ENCODE measurements around the gene NIPAL1.

The NIPAL1 gene

GRCh38 chr4:48037117-48037462 lies 20.5 kb downstream of the NIPAL1 start (continued):
- TF ChIP-seq, protein P1, sequence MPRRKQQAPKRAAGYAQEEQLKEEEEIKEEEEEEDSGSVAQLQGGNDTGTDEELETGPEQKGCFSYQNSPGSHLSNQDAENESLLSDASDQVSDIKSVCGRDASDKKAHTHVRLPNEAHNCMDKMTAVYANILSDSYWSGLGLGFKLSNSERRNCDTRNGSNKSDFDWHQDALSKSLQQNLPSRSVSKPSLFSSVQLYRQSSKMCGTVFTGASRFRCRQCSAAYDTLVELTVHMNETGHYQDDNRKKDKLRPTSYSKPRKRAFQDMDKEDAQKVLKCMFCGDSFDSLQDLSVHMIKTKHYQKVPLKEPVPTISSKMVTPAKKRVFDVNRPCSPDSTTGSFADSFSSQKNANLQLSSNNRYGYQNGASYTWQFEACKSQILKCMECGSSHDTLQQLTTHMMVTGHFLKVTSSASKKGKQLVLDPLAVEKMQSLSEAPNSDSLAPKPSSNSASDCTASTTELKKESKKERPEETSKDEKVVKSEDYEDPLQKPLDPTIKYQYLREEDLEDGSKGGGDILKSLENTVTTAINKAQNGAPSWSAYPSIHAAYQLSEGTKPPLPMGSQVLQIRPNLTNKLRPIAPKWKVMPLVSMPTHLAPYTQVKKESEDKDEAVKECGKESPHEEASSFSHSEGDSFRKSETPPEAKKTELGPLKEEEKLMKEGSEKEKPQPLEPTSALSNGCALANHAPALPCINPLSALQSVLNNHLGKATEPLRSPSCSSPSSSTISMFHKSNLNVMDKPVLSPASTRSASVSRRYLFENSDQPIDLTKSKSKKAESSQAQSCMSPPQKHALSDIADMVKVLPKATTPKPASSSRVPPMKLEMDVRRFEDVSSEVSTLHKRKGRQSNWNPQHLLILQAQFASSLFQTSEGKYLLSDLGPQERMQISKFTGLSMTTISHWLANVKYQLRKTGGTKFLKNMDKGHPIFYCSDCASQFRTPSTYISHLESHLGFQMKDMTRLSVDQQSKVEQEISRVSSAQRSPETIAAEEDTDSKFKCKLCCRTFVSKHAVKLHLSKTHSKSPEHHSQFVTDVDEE (CRISPR knock-in tag; IDR thresholded peaks at IDR 0.05), result no peak
- TF ChIP-seq ZNF565 (CRISPR knock-in tag; conservative IDR thresholded peaks at IDR 0.05; ENCODE audit: low read depth) (no peak), PATZ1 (CRISPR knock-in tag; IDR thresholded peaks at IDR 0.05; ENCODE audit: borderline replicate concordance) (no peak), ESRRG (CRISPR knock-in tag; IDR thresholded peaks at IDR 0.05) (no peak)

DNA sequence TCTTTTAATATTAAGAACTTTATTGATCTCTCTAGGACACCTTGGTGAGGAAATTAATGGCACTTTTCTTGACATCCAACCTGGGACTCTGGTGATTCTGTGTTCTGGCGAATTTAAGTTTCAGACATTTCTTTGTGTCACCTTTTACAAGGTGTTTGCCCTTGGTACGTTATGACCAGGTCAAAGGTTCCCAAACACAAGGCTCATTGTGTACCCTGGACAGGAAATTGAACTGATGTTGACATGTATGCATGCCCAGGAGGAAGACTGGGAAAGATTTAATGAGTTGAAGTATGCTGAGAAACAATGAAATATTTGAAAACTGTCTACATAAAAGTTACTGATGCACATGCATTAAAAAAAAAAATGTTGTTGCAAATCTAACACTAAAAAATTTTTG lies 22.1 kb downstream of the NIPAL1 start:
- ATAC-seq, result no peak
- TF ChIP-seq ZNF565 (CRISPR knock-in tag; conservative IDR thresholded peaks at IDR 0.05; ENCODE audit: low read depth), result no peak
- TF ChIP-seq CSDC2 (CRISPR knock-in tag; IDR thresholded peaks at IDR 0.05), result no peak
- TF ChIP-seq ZFP3 (CRISPR knock-in tag; IDR thresholded peaks at IDR 0.05), result no peak
- TF ChIP-seq PATZ1 (CRISPR knock-in tag; IDR thresholded peaks at IDR 0.05; ENCODE audit: borderline replicate concordance), result no peak
- no peak for TF ChIP-seq ZNF70 (CRISPR knock-in tag; IDR thresholded peaks at IDR 0.05)
- no peak for TF ChIP-seq RARB (CRISPR knock-in tag; IDR thresholded peaks at IDR 0.05)
- TF ChIP-seq GLIS3 (CRISPR knock-in tag; IDR thresholded peaks at IDR 0.05), result no peak
- no peak for TF ChIP-seq ZC3H10 (CRISPR knock-in tag; IDR thresholded peaks at IDR 0.05)
- no peak for TF ChIP-seq ESRRG (CRISPR knock-in tag; IDR thresholded peaks at IDR 0.05)
- TF ChIP-seq BACH2 (CRISPR knock-in tag; IDR thresholded peaks at IDR 0.05; ENCODE audit: borderline replicate concordance), result no peak
- no peak for TF ChIP-seq CSRNP3 (CRISPR knock-in tag; IDR thresholded peaks at IDR 0.05)
- no peak for TF ChIP-seq CREB5 (CRISPR knock-in tag; IDR thresholded peaks at IDR 0.05; ENCODE audit: low read depth)
- TF ChIP-seq POU6F1 (CRISPR knock-in tag; IDR thresholded peaks at IDR 0.05; ENCODE audit: borderline replicate concordance, low read depth), result no peak
- TF ChIP-seq ZFP30 (CRISPR knock-in tag; IDR thresholded peaks at IDR 0.05), result no peak
- TF ChIP-seq ISL1 (CRISPR knock-in tag; IDR thresholded peaks at IDR 0.05), result no peak
- no peak for TF ChIP-seq TCF4 (CRISPR knock-in tag; IDR thresholded peaks at IDR 0.05; ENCODE audit: borderline replicate concordance)
- no peak for TF ChIP-seq TOX (CRISPR knock-in tag; IDR thresholded peaks at IDR 0.05; ENCODE audit: borderline replicate concordance)
- TF ChIP-seq OSR1 (CRISPR knock-in tag; IDR thresholded peaks at IDR 0.05), result no peak
- no peak for TF ChIP-seq SNAI2 (CRISPR knock-in tag; IDR thresholded peaks at IDR 0.05)
- TF ChIP-seq, protein P1 (CRISPR knock-in tag; IDR thresholded peaks at IDR 0.05), result no peak
